H1 (cell line): ENCODE results near the gene ANKRD11.

ENCODE experiments used
- EZH2 ChIP-seq: fragments of 200-600 bp; sonication (generic); IDR thresholded peaks from 2 replicates; pipeline ENCODE4 v1.7.1; 2012; ENCODE audit warnings: low read depth, mild to moderate bottlenecking, moderate library complexity, low read length, inconsistent platforms; ENCODE audit not compliant: severe bottlenecking
- FOSL1 ChIP-seq: IDR thresholded peaks from 2 replicates; pipeline ENCODE4 v1.6.1; 2011; ENCODE audit warnings: mild to moderate bottlenecking, low read depth, low read length, moderate library complexity; ENCODE audit not compliant: insufficient read depth
- JUND ChIP-seq: IDR thresholded peaks from 2 replicates; pipeline ENCODE4 v1.6.1; 2011; ENCODE audit warnings: mild to moderate bottlenecking, improper control_type of control experiment, low read length
- KDM5A ChIP-seq: fragments of 200-600 bp; IDR thresholded peaks from 2 replicates; pipeline ENCODE4 v1.7.1; 2012; ENCODE audit warnings: mild to moderate bottlenecking, low read length, inconsistent platforms, mixed read lengths
- POLR2A ChIP-seq, 2 experiments: IDR thresholded peaks; 1 replicate in 1 of 2; 2 replicates in 1 of 2; pipeline ENCODE4 v1.6.1; 2011; ENCODE audit warnings: low read depth in 2 of 2, low read length in 2 of 2, mild to moderate bottlenecking in 2 of 2; ENCODE audit errors: control extremely low read depth in 1 of 2
- POLR2AphosphoS5 ChIP-seq: IDR thresholded peaks from 2 replicates; pipeline ENCODE4 v1.6.1; 2011; ENCODE audit warnings: low read depth, low read length
- RBBP5 ChIP-seq: IDR thresholded peaks from 2 replicates; pipeline ENCODE4 v1.7.1; 2012; ENCODE audit warnings: low read depth, mild to moderate bottlenecking, inconsistent platforms, low read length, moderate library complexity, borderline replicate concordance
- SAP30 ChIP-seq: fragments of 300-600 bp; sonication (generic); IDR thresholded peaks from 2 replicates; pipeline ENCODE4 v1.7.1; 2012; ENCODE audit warnings: low read length, moderate library complexity, mild to moderate bottlenecking, inconsistent platforms; ENCODE audit not compliant: insufficient read depth, insufficient replicate concordance
- SP1 ChIP-seq: IDR thresholded peaks from 2 replicates; pipeline ENCODE4 v1.6.1; 2011; ENCODE audit warnings: low read depth, low read length
- SRF ChIP-seq: IDR thresholded peaks from 2 replicates; pipeline ENCODE4 v1.6.1; 2011; ENCODE audit warnings: mild to moderate bottlenecking, low read depth, low read length, moderate library complexity
- TAF1 ChIP-seq: IDR thresholded peaks from 2 replicates; pipeline ENCODE4 v1.6.1; 2011; ENCODE audit warnings: mild to moderate bottlenecking, low read depth, low read length
- TF ChIP-seq, protein P1 (sequence below), 3 experiments: IDR thresholded peaks; 1 replicate in 2 of 3; 2 replicates in 1 of 3; pipeline versions ENCODE4 v1.5.1 to v1.6.1; 2011; ENCODE audit warnings: low read length in 3 of 3, mild to moderate bottlenecking in 3 of 3, inconsistent platforms in 2 of 3, low read depth in 1 of 3, moderate library complexity in 1 of 3; ENCODE audit not compliant: insufficient read depth in 1 of 3; ENCODE audit errors: control extremely low read depth in 1 of 3
- TF ChIP-seq, protein P2 (sequence below): IDR thresholded peaks from 2 replicates; pipeline ENCODE4 v1.6.1; 2011; ENCODE audit warnings: low read depth, mild to moderate bottlenecking, low read length; ENCODE audit not compliant: insufficient read depth

DNA sequence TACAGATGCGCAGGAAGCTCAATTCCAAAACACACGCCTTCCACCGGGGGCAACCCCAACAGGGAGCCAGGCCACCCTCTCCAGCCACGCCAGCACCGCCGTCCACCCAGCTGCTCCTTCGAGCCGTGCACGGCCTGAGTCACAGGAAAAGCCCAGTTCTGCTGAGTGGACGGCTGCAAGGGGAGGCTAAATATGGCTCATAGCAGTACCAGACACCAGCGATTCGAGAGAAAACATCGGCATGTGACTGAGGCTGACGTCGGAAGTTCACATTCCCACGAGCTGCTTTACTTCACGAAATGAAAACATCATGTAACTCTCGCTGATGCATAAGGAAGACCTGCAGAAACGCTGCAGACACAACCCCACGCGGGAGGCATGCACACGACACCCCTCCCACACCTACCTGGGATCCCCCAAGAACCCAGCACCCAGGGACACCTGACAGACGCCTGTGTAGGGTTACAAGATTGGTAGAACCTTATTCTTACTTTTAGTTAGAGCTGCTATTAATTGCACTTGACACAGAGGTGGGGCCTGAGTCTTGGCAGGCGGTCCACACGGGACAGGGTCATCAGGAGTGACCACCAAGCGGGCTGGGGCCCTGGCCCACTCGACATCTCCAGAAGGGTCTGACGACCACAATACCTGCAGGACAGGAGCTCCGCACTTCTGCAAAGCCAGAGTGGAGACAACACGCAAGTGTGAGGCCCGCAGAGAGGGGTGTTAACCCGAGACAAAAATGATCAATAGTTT, 116.8 kb downstream of the ANKRD11 start:
- TF ChIP-seq, protein P1, sequence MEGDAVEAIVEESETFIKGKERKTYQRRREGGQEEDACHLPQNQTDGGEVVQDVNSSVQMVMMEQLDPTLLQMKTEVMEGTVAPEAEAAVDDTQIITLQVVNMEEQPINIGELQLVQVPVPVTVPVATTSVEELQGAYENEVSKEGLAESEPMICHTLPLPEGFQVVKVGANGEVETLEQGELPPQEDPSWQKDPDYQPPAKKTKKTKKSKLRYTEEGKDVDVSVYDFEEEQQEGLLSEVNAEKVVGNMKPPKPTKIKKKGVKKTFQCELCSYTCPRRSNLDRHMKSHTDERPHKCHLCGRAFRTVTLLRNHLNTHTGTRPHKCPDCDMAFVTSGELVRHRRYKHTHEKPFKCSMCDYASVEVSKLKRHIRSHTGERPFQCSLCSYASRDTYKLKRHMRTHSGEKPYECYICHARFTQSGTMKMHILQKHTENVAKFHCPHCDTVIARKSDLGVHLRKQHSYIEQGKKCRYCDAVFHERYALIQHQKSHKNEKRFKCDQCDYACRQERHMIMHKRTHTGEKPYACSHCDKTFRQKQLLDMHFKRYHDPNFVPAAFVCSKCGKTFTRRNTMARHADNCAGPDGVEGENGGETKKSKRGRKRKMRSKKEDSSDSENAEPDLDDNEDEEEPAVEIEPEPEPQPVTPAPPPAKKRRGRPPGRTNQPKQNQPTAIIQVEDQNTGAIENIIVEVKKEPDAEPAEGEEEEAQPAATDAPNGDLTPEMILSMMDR (IDR thresholded peaks at IDR 0.05; ENCODE audit: control extremely low read depth in 1 of 3, insufficient read depth in 1 of 3, low read depth in 1 of 3, low read length in 3 of 3): no peak
- TF ChIP-seq POLR2A (IDR thresholded peaks at IDR 0.05; ENCODE audit: control extremely low read depth in 1 of 2, low read depth in 2 of 2, low read length in 2 of 2) (no peak), EZH2 (no peak), JUND (no peak), SP1 (no peak), POLR2AphosphoS5 (no peak), TAF1 (no peak), SAP30 (no peak), KDM5A (no peak), FOSL1 (no peak), SRF (no peak), RBBP5 (no peak)
- TF ChIP-seq, protein P2, sequence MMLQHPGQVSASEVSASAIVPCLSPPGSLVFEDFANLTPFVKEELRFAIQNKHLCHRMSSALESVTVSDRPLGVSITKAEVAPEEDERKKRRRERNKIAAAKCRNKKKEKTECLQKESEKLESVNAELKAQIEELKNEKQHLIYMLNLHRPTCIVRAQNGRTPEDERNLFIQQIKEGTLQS: no peak
